Ascending aorta (tissue), 2 donors: ENCODE measurements around the gene SALL2. TPM values are rescaled to one million over a fixed set of nuclear protein-coding genes. Genes with fewer than 3 reads are reported as not detected.

ENCODE experiments used
- DNase-seq, 2 donors: peaks; one replicate each; pipeline ENCODE4 v3.0.0-alpha.2; 2019; ENCODE audit warnings: low spot score in 2 of 2
- H3K27ac ChIP-seq, 2 donors: fragments of 200-600 bp; sonication (generic); one replicate each; pipeline ENCODE4 v1.5.1; 2016 to 2017; ENCODE audit warnings: mild to moderate bottlenecking in 1 of 2
- H3K27me3 ChIP-seq: fragments of 200-600 bp; sonication (generic); one replicate; pipeline ENCODE4 v1.5.1; 2017
- H3K36me3 ChIP-seq, 2 donors: fragments of 200-600 bp; sonication (generic); one replicate each; pipeline ENCODE4 v1.5.1; 2016
- H3K4me1 ChIP-seq, 2 donors: fragments of 200-600 bp; sonication (generic); one replicate each; pipeline ENCODE4 v1.5.1; 2016 to 2017; ENCODE audit warnings: mild to moderate bottlenecking in 1 of 2
- H3K4me3 ChIP-seq, 2 donors: fragments of 200-600 bp; sonication (generic); one replicate each; pipeline ENCODE4 v1.5.1; 2016 to 2017; ENCODE audit warnings: mild to moderate bottlenecking in 1 of 2
- H3K9me3 ChIP-seq, 2 donors: fragments of 200-600 bp; sonication (generic); one replicate each; pipeline ENCODE4 v1.5.1; 2016
- CTCF ChIP-seq, 3 experiments: fragments of 200-600 bp in 2 of 3; fragments of 450-650 bp in 1 of 3; sonication (generic) in 2 of 3; IDR thresholded peaks; one replicate each; pipeline ENCODE4 v1.5.1; 2016 to 2019; ENCODE audit warnings: antibody characterized with exemption in 3 of 3, mild to moderate bottlenecking in 1 of 3, moderate library complexity in 1 of 3
- intact Hi-C: fragments of 100-400 bp; cut with DNase I; formaldehyde crosslinking; loops from one replicate; pipeline ENCODE4 v1.15.1; 2023
- total RNA-seq: library from RNA; depleted of rRNA; stranded (reverse); fragments of >200 nt; gene quantifications from one replicate; pipeline ENCODE4 v1.1.0, GENCODE V29; 2016

The SALL2 gene
- total RNA-seq, 1 donor from 2014 or later: 18.0 TPM

DNA sequence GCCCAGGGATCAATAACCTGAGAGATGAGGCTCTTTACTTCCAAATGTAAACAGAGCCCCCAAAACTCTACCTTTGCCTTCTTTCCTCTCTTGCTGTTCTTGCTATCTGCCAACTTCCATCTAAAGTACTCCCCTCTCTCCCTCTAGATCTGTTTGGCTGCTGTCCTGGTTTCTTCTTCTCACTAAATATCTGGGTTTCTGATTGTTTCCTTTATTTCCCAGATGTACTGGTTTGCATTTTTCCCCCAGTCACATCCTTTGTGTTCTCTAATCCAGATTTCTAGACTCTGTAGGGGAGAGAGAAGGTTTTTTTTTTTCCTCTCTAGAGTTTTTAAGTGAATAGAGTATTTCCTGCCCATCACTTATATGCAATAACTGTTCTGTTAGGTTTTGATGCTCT is 7.1 kb upstream of the SALL2 start:
- Histone ChIP-seq H3K27ac (no peak overlapping the region), H3K9me3 (no peaks in the 10 kb centered on the region), H3K4me3 (no peak overlapping the region), H3K36me3 (no peaks in the 10 kb centered on the region), H3K27me3 (peaks cover 2% of the 10 kb centered on the region), H3K4me1 (peaks cover 0 to 4% of the 10 kb centered on the region in 2 donors)
- intact Hi-C loops: no loop called here
- TF ChIP-seq CTCF (IDR thresholded peaks at IDR 0.05): no peak
- DNase-seq: no peak

- DNase-seq: no peak
- no peak for TF ChIP-seq CTCF (IDR thresholded peaks at IDR 0.05)
- H3K4me3 ChIP-seq: no peak overlapping the region
- H3K36me3 ChIP-seq: no peaks in the 10 kb centered on the region
- H3K27ac ChIP-seq: no peak overlapping the region
- peaks cover 4 to 6% of the 10 kb centered on the region in 2 donors for H3K4me1 ChIP-seq
- H3K27me3 ChIP-seq: no peaks in the 10 kb centered on the region
- intact Hi-C loops: no loop called here
- no peaks in the 10 kb centered on the region for H3K9me3 ChIP-seq
These were observed 3.4 kb upstream of the SALL2 start for GRCh38 chr14:21529515-21529914.

DNA sequence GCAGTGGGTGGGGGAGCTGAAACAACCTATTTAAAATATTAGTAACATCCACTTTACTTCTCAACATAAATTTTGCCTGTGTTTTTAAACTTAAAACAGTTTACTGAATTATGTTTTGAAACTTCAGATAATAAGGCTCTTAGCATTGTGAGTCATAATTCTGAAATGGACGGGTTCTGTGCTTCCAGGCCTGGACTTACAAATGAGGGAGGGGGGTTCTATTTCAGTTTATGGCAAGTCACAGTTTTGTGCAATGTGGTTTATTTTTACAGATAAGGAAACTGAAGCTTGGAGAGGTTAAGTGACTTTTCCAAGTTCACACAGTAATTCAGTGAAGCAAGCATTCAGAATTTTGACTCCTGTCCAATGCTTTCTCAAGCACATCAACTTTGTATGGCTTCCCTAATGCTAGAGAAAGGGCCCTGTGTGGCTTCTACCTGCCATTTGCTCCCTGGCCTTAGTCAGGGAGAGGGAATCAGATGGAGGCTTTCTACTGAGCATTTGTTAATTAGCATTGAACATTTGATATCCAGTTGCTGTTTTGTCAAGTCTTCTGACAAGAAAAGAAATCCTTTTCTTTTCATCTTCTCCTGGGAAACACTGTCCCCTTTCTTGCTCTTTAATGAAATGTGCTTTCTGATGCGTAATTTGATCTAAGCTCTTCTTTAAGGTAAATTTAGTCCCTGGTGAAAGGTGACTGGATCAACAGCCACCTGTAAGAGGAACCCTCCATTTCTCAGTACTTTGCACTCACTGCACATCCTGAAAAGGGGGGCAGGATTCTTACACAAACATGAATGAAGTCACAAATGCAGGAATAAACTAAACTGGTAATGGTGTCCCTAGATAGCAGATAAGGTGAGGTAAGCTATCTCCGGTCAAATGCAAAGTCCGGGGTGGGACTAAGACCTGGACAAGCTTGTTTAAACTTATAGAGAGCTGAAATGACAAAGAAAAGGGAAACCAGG is 2.5 kb upstream of the SALL2 start:
- Histone ChIP-seq H3K27me3 (no peaks in the 10 kb centered on the region), H3K36me3 (peaks cover 0 to 3% of the 10 kb centered on the region in 2 donors), H3K27ac (no peak overlapping the region), H3K4me1 (peaks cover 4 to 6% of the 10 kb centered on the region in 2 donors), H3K9me3 (no peaks in the 10 kb centered on the region), H3K4me3 (no peak overlapping the region)
- TF ChIP-seq CTCF (IDR thresholded peaks at IDR 0.05): no peak
- intact Hi-C loops: no loop called here
- DNase-seq: no peak

- H3K27me3 ChIP-seq: no peaks in the 10 kb centered on the region
- no peak overlapping the region for H3K27ac ChIP-seq
- intact Hi-C loops: no loop called here
- no peak for DNase-seq
- peak overlapping the region in 1 of 2 donors; percentile 88 for H3K4me3 ChIP-seq
- peaks cover 4 to 6% of the 10 kb centered on the region in 2 donors for H3K4me1 ChIP-seq
- H3K9me3 ChIP-seq: no peaks in the 10 kb centered on the region
- H3K36me3 ChIP-seq: peaks cover 0 to 3% of the 10 kb centered on the region in 2 donors
- no peak for TF ChIP-seq CTCF (IDR thresholded peaks at IDR 0.05)
These were observed 1.2 kb upstream of the SALL2 start for GRCh38 chr14:21527318-21527679.

GRCh38 chr14:21526672-21527317 is 649 bp upstream of the SALL2 start:
- peak overlapping the region; percentile 59 to 88 for H3K4me3 ChIP-seq
- peaks cover 4 to 6% of the 10 kb centered on the region in 2 donors for H3K4me1 ChIP-seq
- H3K27me3 ChIP-seq: no peaks in the 10 kb centered on the region
- no peak for DNase-seq
- no peaks in the 10 kb centered on the region for H3K9me3 ChIP-seq
- intact Hi-C loops: loop anchor here (1.0 kb wide), 2 partner anchors 15 to 49 kb away; partner anchors contain the start of genes METTL3 and TOX4
- peaks cover 0 to 3% of the 10 kb centered on the region in 2 donors for H3K36me3 ChIP-seq
- H3K27ac ChIP-seq: peak overlapping the region; percentile 26 to 67
- no peak for TF ChIP-seq CTCF (IDR thresholded peaks at IDR 0.05)
